Measurements from ENCODE around the gene ALDH1A3.

ALDH1A3 gene

GRCh38 chr15:100879464-100880138, at the start of gene ALDH1A3:
Gene ALDH1A3, plus strand, starts transcription at chr15:100879831. Its CDS starts 77 bp downstream, at chr15:100879908.
- Histone ChIP-seq H3K36me3 (ENCODE audit: insufficient read depth, low read length) (no peaks in the 10 kb centered on the region), H3K9ac (ENCODE audit: insufficient read length) (no peak within 1 kb of the TSS), H3K9me3 (ENCODE audit: low read depth, low read length) (no peaks in the 10 kb centered on the region), H3K27ac (no peak within 1 kb of the TSS), H3K4me3 (peak within 1 kb of the TSS; percentile 38; the same call in 1 of the 2 replicates)
- DNase-seq (ENCODE audit: low read depth, low spot score) = no peak
- TF ChIP-seq POLR2AphosphoS5 (IDR thresholded peaks at IDR 0.05; ENCODE audit: borderline replicate concordance, low read depth, low read length) = no peak

DNA sequence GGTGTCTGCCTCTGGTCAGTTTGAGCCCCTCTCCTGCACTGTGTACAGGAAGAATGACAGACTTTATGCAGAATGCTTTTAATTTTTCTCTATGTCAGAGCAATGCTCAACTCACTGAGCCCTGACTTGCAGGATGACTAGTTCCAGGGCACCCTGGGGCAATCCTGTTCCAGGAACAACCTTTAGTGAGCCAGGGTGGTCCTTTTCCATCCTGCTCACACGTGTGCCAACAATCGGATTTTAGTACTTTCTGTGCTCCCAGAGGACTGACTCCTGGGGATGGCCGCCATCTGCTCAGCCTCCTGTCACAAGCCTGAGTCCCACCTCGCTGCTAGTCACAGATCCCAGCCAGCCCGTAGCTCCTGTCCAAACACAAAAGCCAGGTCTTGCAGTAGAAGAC, 48.2 kb upstream of the ALDH1A3 start:
- H3K4me3 ChIP-seq = no peak overlapping the region
- no peaks in the 10 kb centered on the region for H3K9me3 ChIP-seq (ENCODE audit: low read depth, low read length)
- no peak overlapping the region for H3K27ac ChIP-seq
- H3K36me3 ChIP-seq (ENCODE audit: insufficient read depth, low read length) = no peaks in the 10 kb centered on the region
- TF ChIP-seq FOXP2 (optimal IDR thresholded peaks at IDR 0.05; ENCODE audit: control extremely low read depth, extremely low read length, insufficient read depth) = no peak
- no peak for TF ChIP-seq EZH2 (IDR thresholded peaks at IDR 0.05)
- no peak for TF ChIP-seq POLR2AphosphoS5 (IDR thresholded peaks at IDR 0.05; ENCODE audit: borderline replicate concordance, low read depth, low read length)
- DNase-seq (ENCODE audit: low read depth, low spot score) = no peak
- no peak overlapping the region for H3K9ac ChIP-seq (ENCODE audit: insufficient read length)

GRCh38 chr15:100832149-100832942, 47.3 kb upstream of the ALDH1A3 start:
- TF ChIP-seq EZH2 (IDR thresholded peaks at IDR 0.05) (no peak), FOXP2 (optimal IDR thresholded peaks at IDR 0.05; ENCODE audit: control extremely low read depth, extremely low read length, insufficient read depth) (no peak), POLR2AphosphoS5 (IDR thresholded peaks at IDR 0.05; ENCODE audit: borderline replicate concordance, low read depth, low read length) (no peak)
- H3K36me3 ChIP-seq (ENCODE audit: insufficient read depth, low read length) = no peaks in the 10 kb centered on the region
- H3K4me3 ChIP-seq = no peak overlapping the region
- H3K27ac ChIP-seq = no peak overlapping the region
- no peaks in the 10 kb centered on the region for H3K9me3 ChIP-seq (ENCODE audit: low read depth, low read length)
- H3K9ac ChIP-seq (ENCODE audit: insufficient read length) = no peak overlapping the region
- DNase-seq (ENCODE audit: low read depth, low spot score) = no peak

- Histone ChIP-seq H3K27ac (no peak overlapping the region), H3K9ac (ENCODE audit: insufficient read length) (no peak overlapping the region)
- no peak for DNase-seq (ENCODE audit: low read depth, low spot score)
These were observed 45.9 kb upstream of the ALDH1A3 start for GRCh38 chr15:100833417-100834389.

DNA sequence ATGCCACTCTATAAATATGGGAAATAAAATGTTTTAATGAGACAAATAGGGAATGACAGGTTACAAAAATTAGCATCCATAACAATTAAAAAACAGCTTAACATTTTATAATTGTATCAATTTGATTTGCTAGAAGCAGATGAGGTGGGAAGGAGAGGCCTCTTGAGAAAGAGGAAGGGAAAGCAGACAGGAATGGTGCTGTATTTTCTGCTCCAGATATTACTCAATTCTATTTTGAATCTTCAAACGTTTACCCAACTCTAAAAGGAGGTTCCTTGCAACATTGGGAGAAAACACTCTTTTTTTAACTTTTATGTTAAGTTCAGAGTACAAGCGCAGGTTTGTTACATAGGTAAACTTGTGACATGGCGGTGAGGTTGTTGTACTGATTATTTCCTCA, 44.9 kb upstream of the ALDH1A3 start:
- no peak overlapping the region for H3K9ac ChIP-seq (ENCODE audit: insufficient read length)
- H3K36me3 ChIP-seq (ENCODE audit: insufficient read depth, low read length) = no peaks in the 10 kb centered on the region
- no peak for DNase-seq (ENCODE audit: low read depth, low spot score)
- H3K27ac ChIP-seq = no peak overlapping the region
- no peak overlapping the region for H3K4me3 ChIP-seq
- H3K9me3 ChIP-seq (ENCODE audit: low read depth, low read length) = no peaks in the 10 kb centered on the region
- TF ChIP-seq POLR2AphosphoS5 (IDR thresholded peaks at IDR 0.05; ENCODE audit: borderline replicate concordance, low read depth, low read length) (no peak), EZH2 (IDR thresholded peaks at IDR 0.05) (no peak), FOXP2 (optimal IDR thresholded peaks at IDR 0.05; ENCODE audit: control extremely low read depth, extremely low read length, insufficient read depth) (no peak)

More at GRCh38 chr15:100833417-100834389, 45.9 kb upstream of the ALDH1A3 start:
- Histone ChIP-seq H3K9me3 (ENCODE audit: low read depth, low read length) (no peaks in the 10 kb centered on the region), H3K4me3 (no peak overlapping the region), H3K36me3 (ENCODE audit: insufficient read depth, low read length) (no peaks in the 10 kb centered on the region)
- no peak for TF ChIP-seq FOXP2 (optimal IDR thresholded peaks at IDR 0.05; ENCODE audit: control extremely low read depth, extremely low read length, insufficient read depth)
- TF ChIP-seq EZH2 (IDR thresholded peaks at IDR 0.05) = no peak
- no peak for TF ChIP-seq POLR2AphosphoS5 (IDR thresholded peaks at IDR 0.05; ENCODE audit: borderline replicate concordance, low read depth, low read length)

DNA sequence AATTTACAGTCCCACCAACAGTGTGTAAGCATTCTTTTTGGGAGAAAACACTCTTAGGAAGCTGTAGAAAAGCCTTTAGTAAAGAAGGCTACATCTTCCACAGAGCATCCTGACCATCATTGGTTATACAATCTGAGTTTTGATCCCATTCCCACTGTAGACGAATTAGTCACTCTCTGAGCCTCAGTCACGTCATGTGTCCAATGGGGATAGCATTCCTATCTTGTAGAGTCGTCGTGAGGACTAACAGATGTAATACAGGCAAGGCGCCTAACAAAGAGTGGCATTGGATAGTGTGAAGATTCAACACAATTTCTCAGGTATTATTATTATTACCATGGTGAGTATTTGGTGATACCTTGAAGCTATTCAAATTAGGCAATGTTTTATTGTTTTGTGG, 44.0 kb upstream of the ALDH1A3 start:
- no peak overlapping the region for H3K27ac ChIP-seq
- no peak overlapping the region for H3K9ac ChIP-seq (ENCODE audit: insufficient read length)
- H3K4me3 ChIP-seq = no peak overlapping the region
- H3K36me3 ChIP-seq (ENCODE audit: insufficient read depth, low read length) = no peaks in the 10 kb centered on the region
- DNase-seq (ENCODE audit: low read depth, low spot score) = no peak
- TF ChIP-seq EZH2 (IDR thresholded peaks at IDR 0.05) (no peak), FOXP2 (optimal IDR thresholded peaks at IDR 0.05; ENCODE audit: control extremely low read depth, extremely low read length, insufficient read depth) (no peak), POLR2AphosphoS5 (IDR thresholded peaks at IDR 0.05; ENCODE audit: borderline replicate concordance, low read depth, low read length) (no peak)
- H3K9me3 ChIP-seq (ENCODE audit: low read depth, low read length) = no peaks in the 10 kb centered on the region

GRCh38 chr15:100836501-100836900, 43.1 kb upstream of the ALDH1A3 start:
- H3K36me3 ChIP-seq (ENCODE audit: insufficient read depth, low read length) = no peaks in the 10 kb centered on the region
- H3K9ac ChIP-seq (ENCODE audit: insufficient read length) = no peak overlapping the region
- no peak overlapping the region for H3K4me3 ChIP-seq
- no peak for DNase-seq (ENCODE audit: low read depth, low spot score)
- TF ChIP-seq EZH2 (IDR thresholded peaks at IDR 0.05) = no peak
- no peak for TF ChIP-seq FOXP2 (optimal IDR thresholded peaks at IDR 0.05; ENCODE audit: control extremely low read depth, extremely low read length, insufficient read depth)
- TF ChIP-seq POLR2AphosphoS5 (IDR thresholded peaks at IDR 0.05; ENCODE audit: borderline replicate concordance, low read depth, low read length) = no peak
- H3K9me3 ChIP-seq (ENCODE audit: low read depth, low read length) = no peaks in the 10 kb centered on the region
- no peak overlapping the region for H3K27ac ChIP-seq

DNA sequence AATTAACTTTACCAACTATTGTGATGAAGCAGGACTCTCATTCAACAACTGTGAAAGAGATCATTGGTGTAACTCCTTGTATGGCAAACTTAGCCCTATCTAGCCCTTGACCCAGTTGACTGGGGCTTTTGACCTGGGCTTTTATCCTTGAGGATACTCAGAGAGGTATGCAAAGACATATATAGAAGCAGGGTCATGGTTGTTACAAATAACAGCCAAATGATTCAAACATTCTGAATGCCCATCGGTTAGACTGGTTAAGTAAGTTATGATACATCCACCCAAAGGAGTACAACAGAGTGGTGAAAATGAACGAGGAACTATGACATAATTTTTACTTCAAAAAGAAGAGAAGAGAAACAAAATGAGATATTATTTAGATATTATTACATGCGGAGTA, 38.2 kb upstream of the ALDH1A3 start:
- Histone ChIP-seq H3K9me3 (ENCODE audit: low read depth, low read length) (no peaks in the 10 kb centered on the region), H3K9ac (ENCODE audit: insufficient read length) (no peak overlapping the region), H3K27ac (no peak overlapping the region), H3K36me3 (ENCODE audit: insufficient read depth, low read length) (no peaks in the 10 kb centered on the region), H3K4me3 (no peak overlapping the region)
- DNase-seq (ENCODE audit: low read depth, low spot score) = no peak
- TF ChIP-seq EZH2 (IDR thresholded peaks at IDR 0.05) = no peak
- no peak for TF ChIP-seq FOXP2 (optimal IDR thresholded peaks at IDR 0.05; ENCODE audit: control extremely low read depth, extremely low read length, insufficient read depth)
- TF ChIP-seq POLR2AphosphoS5 (IDR thresholded peaks at IDR 0.05; ENCODE audit: borderline replicate concordance, low read depth, low read length) = no peak
